ENCODE results near the gene PRKG1. TPM values are rescaled to one million over a fixed set of nuclear protein-coding genes. Genes with fewer than 3 reads are reported as not detected.

PRKG1 gene
- total RNA-seq, 1 donor: 19.5 TPM

GRCh38 chr10:52269233-52269632 lies 1194.9 kb downstream of the PRKG1 start:
- no peak for DNase-seq (ENCODE audit: insufficient read length, low spot score, missing footprints)
- Histone ChIP-seq H3K4me3 (ENCODE audit: insufficient read depth, low read length) (no peak overlapping the region), H4K20me1 (ENCODE audit: insufficient read depth, low read length) (no peaks in the 10 kb centered on the region), H2AFZ (ENCODE audit: low read length) (no peak overlapping the region), H3K27ac (ENCODE audit: low read depth, low read length) (no peak overlapping the region), H3K79me2 (ENCODE audit: insufficient read depth, low read length) (no peaks in the 10 kb centered on the region), H3K27me3 (ENCODE audit: insufficient read depth, low read length) (no peaks in the 10 kb centered on the region), H3K36me3 (ENCODE audit: insufficient read depth, low read length) (no peaks in the 10 kb centered on the region), H3K4me1 (ENCODE audit: insufficient read depth, low read length) (no peaks in the 10 kb centered on the region), H3K4me2 (ENCODE audit: insufficient read depth, low read length) (no peak overlapping the region), H3K9me3 (ENCODE audit: low read depth, low read length) (no peaks in the 10 kb centered on the region)
- TF ChIP-seq CTCF (IDR thresholded peaks at IDR 0.05; ENCODE audit: extremely low read depth, low read depth, low read length): no peak

- H3K4me3 ChIP-seq (ENCODE audit: insufficient read depth, low read length): no peak overlapping the region
- H4K20me1 ChIP-seq (ENCODE audit: insufficient read depth, low read length): no peaks in the 10 kb centered on the region
- DNase-seq (ENCODE audit: insufficient read length, low spot score, missing footprints): no peak
- no peaks in the 10 kb centered on the region for H3K36me3 ChIP-seq (ENCODE audit: insufficient read depth, low read length)
- H3K27me3 ChIP-seq (ENCODE audit: insufficient read depth, low read length): no peaks in the 10 kb centered on the region
- no peaks in the 10 kb centered on the region for H3K4me1 ChIP-seq (ENCODE audit: insufficient read depth, low read length)
- no peaks in the 10 kb centered on the region for H3K9me3 ChIP-seq (ENCODE audit: low read depth, low read length)
- H3K79me2 ChIP-seq (ENCODE audit: insufficient read depth, low read length): no peaks in the 10 kb centered on the region
- H2AFZ ChIP-seq (ENCODE audit: low read length): no peak overlapping the region
- no peak overlapping the region for H3K4me2 ChIP-seq (ENCODE audit: insufficient read depth, low read length)
- H3K27ac ChIP-seq (ENCODE audit: low read depth, low read length): no peak overlapping the region
- TF ChIP-seq CTCF (IDR thresholded peaks at IDR 0.05; ENCODE audit: extremely low read depth, low read depth, low read length): no peak
Observed at GRCh38 chr10:52276163-52276562, 1201.9 kb downstream of the PRKG1 start.

GRCh38 chr10:52276986-52277385 lies 1202.7 kb downstream of the PRKG1 start:
- no peaks in the 10 kb centered on the region for H4K20me1 ChIP-seq (ENCODE audit: insufficient read depth, low read length)
- H3K36me3 ChIP-seq (ENCODE audit: insufficient read depth, low read length): no peaks in the 10 kb centered on the region
- no peaks in the 10 kb centered on the region for H3K79me2 ChIP-seq (ENCODE audit: insufficient read depth, low read length)
- H2AFZ ChIP-seq (ENCODE audit: low read length): no peak overlapping the region
- no peak for TF ChIP-seq CTCF (IDR thresholded peaks at IDR 0.05; ENCODE audit: extremely low read depth, low read depth, low read length)
- H3K9me3 ChIP-seq (ENCODE audit: low read depth, low read length): no peaks in the 10 kb centered on the region
- H3K27ac ChIP-seq (ENCODE audit: low read depth, low read length): no peak overlapping the region
- H3K4me1 ChIP-seq (ENCODE audit: insufficient read depth, low read length): no peaks in the 10 kb centered on the region
- H3K4me2 ChIP-seq (ENCODE audit: insufficient read depth, low read length): no peak overlapping the region
- DNase-seq (ENCODE audit: insufficient read length, low spot score, missing footprints): no peak
- no peaks in the 10 kb centered on the region for H3K27me3 ChIP-seq (ENCODE audit: insufficient read depth, low read length)
- no peak overlapping the region for H3K4me3 ChIP-seq (ENCODE audit: insufficient read depth, low read length)

- H3K27me3 ChIP-seq (ENCODE audit: insufficient read depth, low read length): no peaks in the 10 kb centered on the region
- no peak overlapping the region for H2AFZ ChIP-seq (ENCODE audit: low read length)
- TF ChIP-seq CTCF (IDR thresholded peaks at IDR 0.05; ENCODE audit: extremely low read depth, low read depth, low read length): no peak
- H3K4me1 ChIP-seq (ENCODE audit: insufficient read depth, low read length): no peaks in the 10 kb centered on the region
- H3K9me3 ChIP-seq (ENCODE audit: low read depth, low read length): no peaks in the 10 kb centered on the region
- no peak overlapping the region for H3K27ac ChIP-seq (ENCODE audit: low read depth, low read length)
- no peaks in the 10 kb centered on the region for H3K36me3 ChIP-seq (ENCODE audit: insufficient read depth, low read length)
- no peak overlapping the region for H3K4me3 ChIP-seq (ENCODE audit: insufficient read depth, low read length)
- H4K20me1 ChIP-seq (ENCODE audit: insufficient read depth, low read length): no peaks in the 10 kb centered on the region
- DNase-seq (ENCODE audit: insufficient read length, low spot score, missing footprints): no peak
- no peak overlapping the region for H3K4me2 ChIP-seq (ENCODE audit: insufficient read depth, low read length)
- H3K79me2 ChIP-seq (ENCODE audit: insufficient read depth, low read length): no peaks in the 10 kb centered on the region
Observed at GRCh38 chr10:52279546-52279945, 1205.3 kb downstream of the PRKG1 start.
